DMS53 treated with DMSO at 0.1 percent for 48 hours (cell line): ENCODE measurements around the gene MOV10.

Experiments used
- DNase-seq: peaks from one replicate; lab custom pipeline; 2025; ENCODE audit not compliant: unreplicated experiment; lab: John Stamatoyannopoulos, UW

Gene MOV10

DNA sequence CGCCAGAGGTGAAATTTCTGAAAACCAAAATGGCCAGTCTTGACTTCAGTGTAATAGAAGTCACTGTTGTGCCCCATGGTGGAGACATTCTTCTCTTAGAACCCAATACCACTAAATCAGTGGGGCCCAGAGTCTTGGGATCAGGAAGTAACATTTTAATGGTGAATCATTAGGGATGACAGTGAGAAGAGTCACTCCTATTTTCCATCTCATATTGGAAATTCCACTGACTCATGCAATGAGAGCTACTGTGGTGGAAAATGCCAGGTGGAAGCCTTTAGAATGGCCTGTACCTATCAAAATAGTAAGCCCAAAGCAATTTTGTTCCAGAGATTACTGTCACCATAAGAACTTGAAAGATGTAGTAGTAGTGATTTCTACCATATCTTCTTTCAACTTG, 61.3 kb downstream of the MOV10 start:
- DNase-seq = no peak

GRCh38 chr1:112737573-112737972, 63.1 kb downstream of the MOV10 start:
- no peak for DNase-seq

GRCh38 chr1:112743174-112744008, 68.9 kb downstream of the MOV10 start:
- DNase-seq = no peak

DNA sequence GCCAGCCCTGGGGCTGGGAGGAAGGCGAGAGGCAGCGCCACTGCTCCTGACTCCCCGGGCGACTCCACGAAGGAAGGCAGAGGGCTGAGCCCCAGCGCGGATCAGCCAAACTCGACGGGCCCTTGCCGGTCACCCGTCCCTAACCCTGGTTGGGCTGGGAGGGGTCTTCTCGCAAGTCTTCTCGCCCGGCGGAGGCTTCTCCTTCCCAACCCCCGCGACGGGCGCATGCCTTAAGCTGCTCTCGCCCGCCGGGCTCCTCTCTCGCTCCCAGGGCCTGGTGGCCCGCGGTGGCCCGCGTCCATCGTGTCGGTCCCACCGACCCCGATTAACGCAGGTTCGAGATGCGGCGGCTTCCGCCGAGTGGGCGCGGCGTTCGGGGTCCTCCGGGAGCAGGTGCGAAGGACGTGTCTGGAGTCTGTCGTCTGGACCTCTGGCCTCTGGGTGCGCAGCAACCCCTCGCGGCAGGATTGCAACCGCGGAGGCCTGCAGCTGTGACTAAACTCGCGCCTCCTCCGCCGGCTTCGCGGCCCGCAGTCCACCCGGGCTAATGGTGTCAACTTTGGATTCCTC, 69.6 kb downstream of the MOV10 start:
- no peak for DNase-seq

GRCh38 chr1:112748396-112748795, 73.9 kb downstream of the MOV10 start:
- no peak for DNase-seq
